Measurements from ENCODE around the gene CSNK2B. TPM values are rescaled to one million over a fixed set of nuclear protein-coding genes. Genes with fewer than 3 reads are reported as not detected.

The CSNK2B gene
- total RNA-seq, 1 donor from 2014 or later: 163 TPM

DNA sequence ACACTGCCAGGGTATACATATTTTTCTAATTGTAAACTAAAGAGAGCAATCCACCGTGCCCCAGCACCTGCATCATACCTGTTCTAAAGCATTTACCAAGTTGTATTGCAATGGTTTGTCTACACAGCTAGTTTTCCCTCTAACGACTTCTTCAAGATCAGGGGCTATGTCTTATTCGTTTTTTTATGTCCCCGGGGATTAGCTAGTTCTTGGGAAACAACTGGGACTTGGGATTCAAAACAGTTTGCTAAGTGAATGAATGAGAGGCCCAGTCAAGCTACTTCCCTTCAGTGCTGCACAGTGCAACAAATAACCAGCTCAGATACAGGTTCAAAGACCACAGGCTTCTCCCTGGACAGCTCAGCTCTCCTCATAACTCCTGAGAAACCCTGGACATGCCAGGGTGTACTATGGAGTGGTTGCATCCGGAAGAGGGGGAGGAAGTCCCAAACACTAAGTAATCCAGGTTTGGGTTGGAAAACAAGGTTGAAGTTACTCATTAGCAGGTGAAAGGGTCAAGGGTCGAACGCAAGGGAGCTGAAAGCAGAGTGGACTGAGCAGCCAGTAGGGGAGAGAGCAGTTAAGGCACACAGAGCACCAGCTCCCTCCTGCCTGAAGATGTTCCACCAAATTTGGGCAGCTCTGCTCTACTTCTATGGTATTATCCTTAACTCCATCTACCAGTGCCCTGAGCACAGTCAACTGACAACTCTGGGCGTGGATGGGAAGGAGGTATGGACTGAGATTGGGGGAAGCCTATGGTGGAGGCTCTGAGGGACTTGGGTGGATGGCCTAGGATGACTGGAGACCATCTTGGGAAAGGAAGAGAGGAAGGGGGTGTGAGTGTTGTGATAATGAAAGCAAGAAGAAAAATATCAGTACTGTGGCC lies 10.3 kb upstream of the CSNK2B start, which contains the start of gene APOM:
Gene APOM, plus strand, starts transcription at position 546 of the 889 bp plus-strand sequence. Its CDS starts 73 bp downstream, at position 619.
- H3K9me3 Mint-ChIP-seq (ENCODE audit: low read depth): no peaks in the 10 kb centered on the region
- peak within 1 kb of the TSS; percentile 50 for H3K4me3 Mint-ChIP-seq (ENCODE audit: low read depth)
- H3K36me3 Mint-ChIP-seq (ENCODE audit: insufficient read depth): peaks cover 3% of the 10 kb centered on the region
- H3K27me3 Mint-ChIP-seq: no peaks in the 10 kb centered on the region
- peak within 1 kb of the TSS; percentile 88 for H3K27ac Mint-ChIP-seq
- no peak for DNase-seq (ENCODE audit: low spot score, unreplicated experiment)
- TF ChIP-seq, protein P1, sequence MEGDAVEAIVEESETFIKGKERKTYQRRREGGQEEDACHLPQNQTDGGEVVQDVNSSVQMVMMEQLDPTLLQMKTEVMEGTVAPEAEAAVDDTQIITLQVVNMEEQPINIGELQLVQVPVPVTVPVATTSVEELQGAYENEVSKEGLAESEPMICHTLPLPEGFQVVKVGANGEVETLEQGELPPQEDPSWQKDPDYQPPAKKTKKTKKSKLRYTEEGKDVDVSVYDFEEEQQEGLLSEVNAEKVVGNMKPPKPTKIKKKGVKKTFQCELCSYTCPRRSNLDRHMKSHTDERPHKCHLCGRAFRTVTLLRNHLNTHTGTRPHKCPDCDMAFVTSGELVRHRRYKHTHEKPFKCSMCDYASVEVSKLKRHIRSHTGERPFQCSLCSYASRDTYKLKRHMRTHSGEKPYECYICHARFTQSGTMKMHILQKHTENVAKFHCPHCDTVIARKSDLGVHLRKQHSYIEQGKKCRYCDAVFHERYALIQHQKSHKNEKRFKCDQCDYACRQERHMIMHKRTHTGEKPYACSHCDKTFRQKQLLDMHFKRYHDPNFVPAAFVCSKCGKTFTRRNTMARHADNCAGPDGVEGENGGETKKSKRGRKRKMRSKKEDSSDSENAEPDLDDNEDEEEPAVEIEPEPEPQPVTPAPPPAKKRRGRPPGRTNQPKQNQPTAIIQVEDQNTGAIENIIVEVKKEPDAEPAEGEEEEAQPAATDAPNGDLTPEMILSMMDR (IDR thresholded peaks at IDR 0.05; ENCODE audit: unreplicated experiment): no peak
- peaks cover 62% of the 10 kb centered on the region for H3K4me1 Mint-ChIP-seq (ENCODE audit: low read depth)

DNA sequence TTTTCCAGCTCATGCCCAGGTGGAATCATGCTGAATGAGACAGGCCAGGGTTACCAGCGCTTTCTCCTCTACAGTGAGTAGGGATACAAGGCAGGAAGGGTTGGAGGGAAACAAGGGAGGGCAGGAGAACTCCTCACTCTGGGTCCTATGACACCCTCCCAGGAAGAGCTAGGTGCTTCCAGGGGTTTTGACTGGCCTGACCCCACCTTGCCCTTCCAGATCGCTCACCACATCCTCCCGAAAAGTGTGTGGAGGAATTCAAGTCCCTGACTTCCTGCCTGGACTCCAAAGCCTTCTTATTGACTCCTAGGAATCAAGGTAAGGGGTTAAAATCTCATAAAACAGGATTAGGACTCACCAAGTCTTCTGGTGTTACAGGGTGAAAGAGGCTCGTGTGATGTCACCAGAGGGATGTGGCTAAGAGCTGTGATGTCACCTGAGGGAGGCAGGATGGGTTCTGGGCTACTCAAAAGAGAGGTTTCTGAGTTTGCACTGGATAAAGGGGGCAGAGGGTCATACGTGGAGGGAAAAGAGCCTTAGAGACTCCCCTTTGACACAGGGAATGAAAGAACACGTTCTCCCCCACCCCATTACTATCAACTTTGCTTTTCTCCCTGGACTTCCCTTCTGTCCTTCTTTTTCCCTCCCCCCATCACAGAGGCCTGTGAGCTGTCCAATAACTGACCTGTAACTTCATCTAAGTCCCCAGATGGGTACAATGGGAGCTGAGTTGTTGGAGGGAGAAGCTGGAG lies 8.3 kb upstream of the CSNK2B start:
- no peaks in the 10 kb centered on the region for H3K27me3 Mint-ChIP-seq
- TF ChIP-seq, protein P1 (IDR thresholded peaks at IDR 0.05; ENCODE audit: unreplicated experiment): no peak
- H3K36me3 Mint-ChIP-seq (ENCODE audit: insufficient read depth): peaks cover 5% of the 10 kb centered on the region
- peak overlapping the region; percentile 16 for H3K4me3 Mint-ChIP-seq (ENCODE audit: low read depth)
- H3K27ac Mint-ChIP-seq: no peak overlapping the region
- no peak for DNase-seq (ENCODE audit: low spot score, unreplicated experiment)
- H3K4me1 Mint-ChIP-seq (ENCODE audit: low read depth): peaks cover 53% of the 10 kb centered on the region
- H3K9me3 Mint-ChIP-seq (ENCODE audit: low read depth): no peaks in the 10 kb centered on the region

DNA sequence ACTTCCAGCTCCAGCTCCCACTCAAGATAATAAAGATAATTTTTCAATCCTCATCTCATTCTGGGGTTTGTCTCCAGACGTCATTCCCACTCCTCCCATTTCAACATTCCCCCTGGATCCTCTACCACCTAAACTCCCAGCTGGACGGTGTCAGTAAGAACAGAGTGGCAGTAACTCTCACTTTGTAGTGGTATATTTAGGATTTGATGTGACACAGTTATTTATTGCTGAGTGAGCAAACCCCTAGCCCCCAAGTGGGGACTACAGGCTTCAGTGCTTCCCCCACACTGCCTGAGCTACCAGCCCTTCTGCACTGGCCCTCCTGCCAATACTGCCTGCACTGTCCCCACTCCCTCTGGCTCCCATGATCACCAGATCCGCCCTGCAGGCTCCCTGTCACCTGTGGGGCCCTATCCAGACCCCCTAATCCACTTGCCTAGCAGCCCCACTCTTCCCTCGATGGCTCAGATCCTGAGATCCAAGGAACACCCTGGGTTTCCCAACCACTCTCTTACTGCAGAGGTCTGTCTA lies 7.7 kb upstream of the CSNK2B start:
- Mint-ChIP-seq H3K9me3 (ENCODE audit: low read depth) (no peaks in the 10 kb centered on the region), H3K27me3 (no peaks in the 10 kb centered on the region), H3K4me1 (ENCODE audit: low read depth) (peaks cover 52% of the 10 kb centered on the region), H3K27ac (peak overlapping the region; percentile 81), H3K4me3 (ENCODE audit: low read depth) (peak overlapping the region; percentile 49), H3K36me3 (ENCODE audit: insufficient read depth) (peaks cover 7% of the 10 kb centered on the region)
- DNase-seq (ENCODE audit: low spot score, unreplicated experiment): no peak
- TF ChIP-seq, protein P1 (IDR thresholded peaks at IDR 0.05; ENCODE audit: unreplicated experiment): no peak

DNA sequence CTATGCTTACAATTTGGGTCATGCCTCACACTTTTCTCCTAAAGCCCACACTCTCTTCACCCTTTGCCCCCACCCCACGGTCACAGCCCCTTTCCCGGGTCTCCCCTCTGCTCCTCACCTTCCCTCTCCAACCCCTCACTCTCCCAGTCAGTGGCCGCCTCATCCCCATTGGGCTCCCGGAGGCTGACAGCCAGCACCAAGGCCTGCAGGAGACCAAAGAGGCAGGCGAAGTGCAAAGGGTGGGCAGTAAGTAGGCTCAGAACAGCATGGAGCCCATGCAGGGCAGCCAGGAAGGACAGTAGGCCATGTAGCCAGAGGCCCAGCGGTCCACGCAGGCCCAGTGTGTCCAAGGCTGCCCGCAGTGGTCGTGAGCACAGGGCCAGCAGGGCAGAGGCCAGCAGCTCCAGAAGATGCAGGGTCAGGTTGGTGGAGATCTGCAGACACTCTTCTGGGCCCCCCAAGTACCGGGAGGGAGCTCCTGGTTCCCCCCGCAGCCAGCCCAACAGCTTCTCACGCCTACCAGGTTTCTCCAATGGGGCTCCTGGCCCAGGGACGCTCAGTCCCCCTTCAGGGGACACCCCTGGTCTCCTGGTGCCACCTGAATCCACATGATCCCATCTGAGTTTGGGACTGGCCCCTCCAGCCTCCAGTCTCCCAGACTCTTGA lies 6.8 kb upstream of the CSNK2B start:
- no peaks in the 10 kb centered on the region for H3K27me3 Mint-ChIP-seq
- TF ChIP-seq, protein P1 (IDR thresholded peaks at IDR 0.05; ENCODE audit: unreplicated experiment): no peak
- H3K36me3 Mint-ChIP-seq (ENCODE audit: insufficient read depth): peaks cover 7% of the 10 kb centered on the region
- H3K4me1 Mint-ChIP-seq (ENCODE audit: low read depth): peaks cover 57% of the 10 kb centered on the region
- DNase-seq (ENCODE audit: low spot score, unreplicated experiment): no peak
- H3K9me3 Mint-ChIP-seq (ENCODE audit: low read depth): no peaks in the 10 kb centered on the region
- peak overlapping the region; percentile 96 for H3K27ac Mint-ChIP-seq
- H3K4me3 Mint-ChIP-seq (ENCODE audit: low read depth): peak overlapping the region; percentile 88

Measured in progenitor cell of endocrine pancreas (in vitro differentiated cells).